Uterus (tissue), 2 donors: ENCODE data around the gene TDRD9.

ENCODE experiments used
- CTCF ChIP-seq, 4 experiments: fragments of 200-600 bp in 2 of 4; fragments of 450-650 bp in 2 of 4; sonication (generic) in 2 of 4; IDR thresholded peaks; one replicate each; pipeline ENCODE4 v1.5.1; 2016 to 2019; ENCODE audit warnings: antibody characterized with exemption in 4 of 4, mild to moderate bottlenecking in 2 of 4, moderate library complexity in 1 of 4
- POLR2A ChIP-seq, 2 donors: fragments of 450-650 bp; IDR thresholded peaks; one replicate each; pipeline ENCODE4 v1.6.1; 2016; ENCODE audit warnings: antibody characterized with exemption in 2 of 2, mild to moderate bottlenecking in 1 of 2, moderate library complexity in 1 of 2

GRCh38 chr14:104081951-104082464 is 153.8 kb downstream of the TDRD9 start:
- no peak for TF ChIP-seq CTCF (IDR thresholded peaks at IDR 0.05)
- no peak for TF ChIP-seq POLR2A (IDR thresholded peaks at IDR 0.05)
